Testis (tissue), 3 donors: Measurements from ENCODE around the gene HSPA8. TPM values are rescaled to one million over a fixed set of nuclear protein-coding genes. Genes with fewer than 3 reads are reported as not detected.

Experiments used
- DNase-seq: peaks from one replicate; pipeline ENCODE4 v3.0.0-alpha.2; 2019
- H3K27ac ChIP-seq, 2 donors: fragments of 200-600 bp; sonication (generic); one replicate each; pipeline ENCODE4 v1.5.1; 2019
- H3K27me3 ChIP-seq: fragments of 200-600 bp; sonication (generic); one replicate; pipeline ENCODE4 v1.5.1; 2019
- H3K36me3 ChIP-seq: fragments of 200-600 bp; sonication (generic); one replicate; pipeline ENCODE4 v1.5.1; 2017; ENCODE audit warnings: low read depth; ENCODE audit errors: missing control alignments
- H3K4me1 ChIP-seq: fragments of 200-600 bp; sonication (generic); one replicate; pipeline ENCODE4 v1.5.1; 2019
- H3K4me3 ChIP-seq, 2 donors: fragments of 200-600 bp; sonication (generic); one replicate each; pipeline ENCODE4 v1.5.1; 2017 to 2019
- H3K9me3 ChIP-seq: fragments of 200-600 bp; sonication (generic); one replicate; pipeline ENCODE4 v1.5.1; 2017
- POLR2A ChIP-seq: fragments of 450-650 bp; IDR thresholded peaks from one replicate; pipeline ENCODE4 v1.6.1; 2017; ENCODE audit warnings: antibody characterized with exemption, mild to moderate bottlenecking, moderate library complexity
- WGBS, 2 donors: methylation state at CpG; one replicate each; pipeline ENCODE4 v1.1.5; 2018; 5-methylcytosine and 5-hydroxymethylcytosine counted together
- intact Hi-C: fragments of 100-400 bp; cut with DNase I; formaldehyde crosslinking; loops from one replicate; pipeline ENCODE4 v1.15.1; 2023; ENCODE audit warnings: low total_unique reads
- polyA plus RNA-seq: library from polyadenylated mRNA; stranded (reverse); fragments of 350-450 nt; fragmentation: Illumina TruSeq; extraction: RNeasy Lipid Tissue Mini Kit (QIAGEN cat#74804); gene quantifications from one replicate; pipeline ENCODE4 v1.2.3, GENCODE V29; 2014; ENCODE audit warnings: low read depth, low replicate concordance; ENCODE audit not compliant: insufficient read depth
- total RNA-seq, 2 donors: library from RNA; depleted of rRNA; stranded (reverse); fragments of >200 nt; gene quantifications; one replicate each; pipeline ENCODE4 v1.2.3, GENCODE V29; 2016
- TF ChIP-seq, protein P1 (sequence below), 3 experiments: fragments of 450-650 bp in 2 of 3; fragments of 200-600 bp in 1 of 3; sonication (generic) in 1 of 3; IDR thresholded peaks; one replicate each; pipeline ENCODE4 v1.5.1; 2016 to 2019; ENCODE audit warnings: antibody characterized with exemption in 3 of 3, mild to moderate bottlenecking in 2 of 3, moderate library complexity in 1 of 3

HSPA8 gene
- total and polyA plus RNA-seq, 3 donors from 2014 or later: 863 to 1,106 (median 1,081) TPM

DNA sequence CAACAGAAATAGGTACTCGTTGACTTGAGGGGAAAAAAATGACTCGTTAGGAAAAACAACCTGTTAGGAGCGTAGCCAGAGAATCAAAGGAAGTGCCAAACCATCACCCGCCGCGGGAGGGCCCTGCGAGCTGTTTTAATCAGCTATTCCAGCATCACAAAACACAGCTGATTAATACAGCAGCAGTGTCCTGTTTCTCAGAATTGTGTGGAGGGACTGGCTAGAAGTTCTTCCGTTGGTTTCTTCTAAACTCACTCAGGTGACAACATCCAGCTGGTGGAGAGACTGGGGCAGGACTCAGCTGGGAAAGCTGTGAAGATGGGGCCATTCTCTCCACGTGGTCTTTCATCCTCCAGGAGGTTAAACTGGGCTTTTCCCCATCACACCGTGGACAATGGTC is 28.0 kb downstream of the HSPA8 start:
- H3K27me3 ChIP-seq: no peaks in the 10 kb centered on the region
- intact Hi-C loops: no loop called here
- TF ChIP-seq, protein P1, sequence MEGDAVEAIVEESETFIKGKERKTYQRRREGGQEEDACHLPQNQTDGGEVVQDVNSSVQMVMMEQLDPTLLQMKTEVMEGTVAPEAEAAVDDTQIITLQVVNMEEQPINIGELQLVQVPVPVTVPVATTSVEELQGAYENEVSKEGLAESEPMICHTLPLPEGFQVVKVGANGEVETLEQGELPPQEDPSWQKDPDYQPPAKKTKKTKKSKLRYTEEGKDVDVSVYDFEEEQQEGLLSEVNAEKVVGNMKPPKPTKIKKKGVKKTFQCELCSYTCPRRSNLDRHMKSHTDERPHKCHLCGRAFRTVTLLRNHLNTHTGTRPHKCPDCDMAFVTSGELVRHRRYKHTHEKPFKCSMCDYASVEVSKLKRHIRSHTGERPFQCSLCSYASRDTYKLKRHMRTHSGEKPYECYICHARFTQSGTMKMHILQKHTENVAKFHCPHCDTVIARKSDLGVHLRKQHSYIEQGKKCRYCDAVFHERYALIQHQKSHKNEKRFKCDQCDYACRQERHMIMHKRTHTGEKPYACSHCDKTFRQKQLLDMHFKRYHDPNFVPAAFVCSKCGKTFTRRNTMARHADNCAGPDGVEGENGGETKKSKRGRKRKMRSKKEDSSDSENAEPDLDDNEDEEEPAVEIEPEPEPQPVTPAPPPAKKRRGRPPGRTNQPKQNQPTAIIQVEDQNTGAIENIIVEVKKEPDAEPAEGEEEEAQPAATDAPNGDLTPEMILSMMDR (IDR thresholded peaks at IDR 0.05): peak in 1 of 3 experiments; percentile 9
- no peak for TF ChIP-seq POLR2A
- no peaks in the 10 kb centered on the region for H3K4me1 ChIP-seq
- no peaks in the 10 kb centered on the region for H3K36me3 ChIP-seq
- H3K4me3 ChIP-seq: no peak overlapping the region
- H3K27ac ChIP-seq: no peak overlapping the region
- 55 to 64% methylated on average over 10 of the region's 10 CpGs for WGBS, 2 donors
- no peaks in the 10 kb centered on the region for H3K9me3 ChIP-seq
- DNase-seq: no peak

- intact Hi-C loops: no loop called here
- Histone ChIP-seq H3K36me3 (no peaks in the 10 kb centered on the region), H3K27ac (no peak overlapping the region), H3K9me3 (no peaks in the 10 kb centered on the region), H3K4me1 (no peaks in the 10 kb centered on the region), H3K27me3 (no peaks in the 10 kb centered on the region), H3K4me3 (no peak overlapping the region)
- WGBS, 2 donors: 84 to 86% methylated on average over 4 of the region's 4 CpGs
- TF ChIP-seq, protein P1 (IDR thresholded peaks at IDR 0.05): no peak
- no peak for TF ChIP-seq POLR2A
- DNase-seq: no peak
Observed at GRCh38 chr11:123030517-123030916, 31.4 kb downstream of the HSPA8 start.

- H3K27me3 ChIP-seq: no peaks in the 10 kb centered on the region
- H3K4me3 ChIP-seq: no peak overlapping the region
- H3K27ac ChIP-seq: no peak overlapping the region
- H3K36me3 ChIP-seq: no peaks in the 10 kb centered on the region
- H3K4me1 ChIP-seq: no peaks in the 10 kb centered on the region
- DNase-seq: peak; percentile 49
- WGBS, 2 donors: 56 to 73% methylated on average over 2 of the region's 2 CpGs
- intact Hi-C loops: loop anchor here (10.0 kb wide), 1 partner anchor 156 kb away; no protein-coding TSS in a partner anchor
- no peak for TF ChIP-seq POLR2A
- TF ChIP-seq, protein P1 (IDR thresholded peaks at IDR 0.05): peak in 1 of 3 experiments; percentile 28
- no peaks in the 10 kb centered on the region for H3K9me3 ChIP-seq
Observed at GRCh38 chr11:123020968-123021367, 41.0 kb downstream of the HSPA8 start.

- no peak for TF ChIP-seq POLR2A
- TF ChIP-seq, protein P1 (IDR thresholded peaks at IDR 0.05): no peak
- no peaks in the 10 kb centered on the region for H3K36me3 ChIP-seq
- intact Hi-C loops: no loop called here
- H3K9me3 ChIP-seq: no peaks in the 10 kb centered on the region
- no peak overlapping the region for H3K4me3 ChIP-seq
- 93 to 94% methylated on average over 5 to 9 of the region's 9 CpGs for WGBS, 2 donors
- DNase-seq: no peak
- no peak overlapping the region for H3K27ac ChIP-seq
- no peaks in the 10 kb centered on the region for H3K27me3 ChIP-seq
- H3K4me1 ChIP-seq: no peaks in the 10 kb centered on the region
Observed at GRCh38 chr11:123018702-123019101, 43.2 kb downstream of the HSPA8 start.

GRCh38 chr11:123011510-123011909 is 50.4 kb downstream of the HSPA8 start:
- H3K27ac ChIP-seq: no peak overlapping the region
- intact Hi-C loops: no loop called here

More at GRCh38 chr11:123011510-123011909, 50.4 kb downstream of the HSPA8 start:
- no peaks in the 10 kb centered on the region for H3K9me3 ChIP-seq
- H3K27me3 ChIP-seq: no peaks in the 10 kb centered on the region
- no peak for DNase-seq
- H3K4me3 ChIP-seq: no peak overlapping the region
- WGBS, 2 donors: 78 to 84% methylated on average over 4 of the region's 4 CpGs
- TF ChIP-seq POLR2A: no peak
- TF ChIP-seq, protein P1 (IDR thresholded peaks at IDR 0.05): no peak
- no peaks in the 10 kb centered on the region for H3K36me3 ChIP-seq
- no peaks in the 10 kb centered on the region for H3K4me1 ChIP-seq
